AG04449 (cell line): ENCODE data around the gene DMD.

Experiments used
- CTCF ChIA-PET: fragments of 350-600 bp; formaldehyde crosslinking; extraction: SDS; loops from one replicate; lab custom pipeline; 2021; ENCODE audit warnings: antibody characterized with exemption; lab: Yijun Ruan, JAX
- POLR2A ChIA-PET: fragments of 400-600, 350-600 bp; formaldehyde crosslinking; extraction: SDS; loops from one replicate; lab custom pipeline; 2020; ENCODE audit warnings: antibody characterized with exemption, inconsistent platforms; lab: Yijun Ruan, JAX
- DNase-seq: peaks from one replicate; pipeline ENCODE4 v3.0.0-alpha.2; 2010; ENCODE audit warnings: low read depth, low spot score
- H3K4me3 ChIP-seq: 2 replicates; pipeline ENCODE4 v1.5.1; 2011; ENCODE audit warnings: low read depth, mild to moderate bottlenecking, control low read depth, low read length
- TF ChIP-seq, protein P1 (sequence below): IDR thresholded peaks from one replicate; pipeline ENCODE4 v1.5.1; 2011; ENCODE audit warnings: mild to moderate bottlenecking, moderate library complexity, low read length, control low read depth, inconsistent platforms; ENCODE audit not compliant: insufficient read depth; ENCODE audit errors: missing control alignments

DMD gene

DNA sequence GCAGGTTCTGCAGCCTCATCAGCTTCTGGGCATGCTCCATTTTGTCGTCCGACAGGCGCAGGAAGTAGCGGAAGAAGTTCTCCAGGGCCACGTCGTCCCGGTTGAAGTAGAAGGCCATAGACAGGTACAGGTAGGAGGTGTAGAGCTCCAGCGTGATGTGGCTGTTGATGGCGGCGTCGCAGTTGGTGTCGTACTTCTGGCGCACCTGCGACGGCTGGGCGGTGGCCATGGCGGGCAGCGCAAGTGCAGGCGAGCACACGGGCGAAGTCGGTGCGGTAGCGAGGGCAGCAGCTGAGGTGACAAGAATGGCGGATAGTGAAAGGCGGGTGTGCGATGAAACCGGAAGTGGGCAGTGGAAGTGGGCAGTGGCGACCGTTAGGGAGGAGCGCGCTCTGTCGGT, 2139.6 kb downstream of the DMD start, which contains the start of gene FTHL17:
Gene FTHL17 (minus strand): TSS at position 317 of the 400 bp plus-strand sequence. CDS start 88 bp downstream, at position 229.
- TF ChIP-seq, protein P1, sequence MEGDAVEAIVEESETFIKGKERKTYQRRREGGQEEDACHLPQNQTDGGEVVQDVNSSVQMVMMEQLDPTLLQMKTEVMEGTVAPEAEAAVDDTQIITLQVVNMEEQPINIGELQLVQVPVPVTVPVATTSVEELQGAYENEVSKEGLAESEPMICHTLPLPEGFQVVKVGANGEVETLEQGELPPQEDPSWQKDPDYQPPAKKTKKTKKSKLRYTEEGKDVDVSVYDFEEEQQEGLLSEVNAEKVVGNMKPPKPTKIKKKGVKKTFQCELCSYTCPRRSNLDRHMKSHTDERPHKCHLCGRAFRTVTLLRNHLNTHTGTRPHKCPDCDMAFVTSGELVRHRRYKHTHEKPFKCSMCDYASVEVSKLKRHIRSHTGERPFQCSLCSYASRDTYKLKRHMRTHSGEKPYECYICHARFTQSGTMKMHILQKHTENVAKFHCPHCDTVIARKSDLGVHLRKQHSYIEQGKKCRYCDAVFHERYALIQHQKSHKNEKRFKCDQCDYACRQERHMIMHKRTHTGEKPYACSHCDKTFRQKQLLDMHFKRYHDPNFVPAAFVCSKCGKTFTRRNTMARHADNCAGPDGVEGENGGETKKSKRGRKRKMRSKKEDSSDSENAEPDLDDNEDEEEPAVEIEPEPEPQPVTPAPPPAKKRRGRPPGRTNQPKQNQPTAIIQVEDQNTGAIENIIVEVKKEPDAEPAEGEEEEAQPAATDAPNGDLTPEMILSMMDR, result no peak
- no peak for DNase-seq
- ChIA-PET POLR2A (no interaction called here), CTCF (no interaction called here)
- H3K4me3 ChIP-seq, result no peak within 1 kb of the TSS

DNA sequence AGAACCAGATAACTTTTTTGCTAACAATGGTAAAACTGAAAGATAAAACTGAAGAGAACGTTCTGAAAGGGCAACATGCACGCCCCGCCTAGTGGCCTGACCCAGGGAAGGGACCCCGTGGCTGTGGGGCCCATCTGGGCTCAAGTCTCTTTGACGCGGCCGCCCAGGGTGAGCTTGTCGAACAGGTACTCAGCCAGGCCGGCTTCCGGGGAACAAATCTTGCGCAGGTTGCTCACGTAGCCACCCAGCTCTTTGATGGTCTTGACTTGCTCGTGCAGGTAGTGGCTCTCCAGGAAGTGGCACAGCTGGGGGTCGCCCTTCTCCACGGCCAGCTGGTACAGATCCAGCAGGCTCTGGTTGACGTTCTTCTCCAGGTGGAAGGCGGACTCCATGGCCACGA, 2140.1 kb downstream of the DMD start:
- H3K4me3 ChIP-seq, result no peak overlapping the region
- no peak for DNase-seq
- TF ChIP-seq, protein P1, result no peak
- ChIA-PET CTCF (no interaction called here), POLR2A (no interaction called here)

DNA sequence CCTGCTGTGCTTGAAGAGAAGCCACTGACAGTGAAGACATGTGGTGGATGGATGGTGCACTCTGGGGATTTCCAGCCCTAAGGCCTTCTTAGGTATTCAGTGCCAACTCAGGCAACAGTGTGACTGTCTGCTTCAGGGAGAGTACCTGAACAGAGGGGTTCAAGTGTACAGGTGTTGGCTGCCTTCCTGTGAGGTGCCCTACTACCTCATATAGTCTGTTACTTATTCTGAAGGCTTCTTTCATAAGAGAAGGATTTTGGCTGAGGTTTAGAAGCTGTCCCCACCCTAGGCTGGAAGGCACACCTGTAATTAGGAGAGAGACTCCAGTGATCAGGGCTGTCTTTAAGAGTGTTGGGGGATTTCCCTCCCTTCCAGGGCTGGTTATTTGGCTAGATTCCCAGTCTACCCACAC, 2141.3 kb downstream of the DMD start:
- no peak for DNase-seq
- TF ChIP-seq, protein P1, result no peak
- ChIA-PET POLR2A (no interaction called here), CTCF (no interaction called here)
- H3K4me3 ChIP-seq, result no peak overlapping the region
